IPS-15b (cell line): ENCODE data around the gene RSPH1.

Experiments
- H3K27me3 ChIP-seq: one replicate; pipeline ENCODE4 v1.6.1; 2013; ENCODE audit warnings: low read length; ENCODE audit not compliant: control insufficient read depth, insufficient read depth
- H3K36me3 ChIP-seq: one replicate; pipeline ENCODE4 v1.6.1; 2013; ENCODE audit warnings: low read length; ENCODE audit not compliant: control insufficient read depth, insufficient read depth
- H3K4me1 ChIP-seq: one replicate; pipeline ENCODE4 v1.6.1; 2013; ENCODE audit warnings: mild to moderate bottlenecking, low read length; ENCODE audit not compliant: control insufficient read depth, insufficient read depth
- H3K4me3 ChIP-seq: one replicate; pipeline ENCODE4 v1.5.1; 2013; ENCODE audit warnings: low read depth, low read length
- H3K9ac ChIP-seq: one replicate; pipeline ENCODE4 v1.6.1; 2013; ENCODE audit warnings: low read depth, mild to moderate bottlenecking, low read length
- H3K9me3 ChIP-seq: one replicate; pipeline ENCODE4 v1.6.1; 2013; ENCODE audit warnings: mild to moderate bottlenecking, low read length; ENCODE audit not compliant: control insufficient read depth, insufficient read depth

Gene RSPH1

DNA sequence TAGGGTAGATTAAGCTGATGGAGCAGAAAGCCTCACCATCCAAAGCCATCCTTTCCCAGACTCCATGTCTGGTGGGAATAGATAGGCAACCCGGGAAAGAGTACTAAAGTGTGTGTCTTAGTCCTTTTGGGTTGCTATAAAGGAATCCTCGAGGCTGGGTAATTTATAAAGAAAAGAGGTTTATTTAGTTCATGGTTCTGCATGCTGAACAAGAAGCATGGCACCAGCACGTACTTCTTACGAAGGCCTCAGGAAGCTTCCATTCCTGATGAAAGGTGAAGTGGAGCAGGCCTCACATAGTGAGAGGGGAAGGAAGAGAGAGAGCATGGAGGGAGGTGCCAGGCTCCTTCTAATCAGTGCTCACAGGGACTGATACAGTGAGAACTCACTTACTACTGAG, 11.4 kb upstream of the RSPH1 start:
- H3K27me3 ChIP-seq: peaks cover 2% of the 10 kb centered on the region
- H3K36me3 ChIP-seq: no peaks in the 10 kb centered on the region
- H3K9me3 ChIP-seq: no peaks in the 10 kb centered on the region
- H3K4me1 ChIP-seq: no peaks in the 10 kb centered on the region
- H3K9ac ChIP-seq: no peak overlapping the region
- no peak overlapping the region for H3K4me3 ChIP-seq

DNA sequence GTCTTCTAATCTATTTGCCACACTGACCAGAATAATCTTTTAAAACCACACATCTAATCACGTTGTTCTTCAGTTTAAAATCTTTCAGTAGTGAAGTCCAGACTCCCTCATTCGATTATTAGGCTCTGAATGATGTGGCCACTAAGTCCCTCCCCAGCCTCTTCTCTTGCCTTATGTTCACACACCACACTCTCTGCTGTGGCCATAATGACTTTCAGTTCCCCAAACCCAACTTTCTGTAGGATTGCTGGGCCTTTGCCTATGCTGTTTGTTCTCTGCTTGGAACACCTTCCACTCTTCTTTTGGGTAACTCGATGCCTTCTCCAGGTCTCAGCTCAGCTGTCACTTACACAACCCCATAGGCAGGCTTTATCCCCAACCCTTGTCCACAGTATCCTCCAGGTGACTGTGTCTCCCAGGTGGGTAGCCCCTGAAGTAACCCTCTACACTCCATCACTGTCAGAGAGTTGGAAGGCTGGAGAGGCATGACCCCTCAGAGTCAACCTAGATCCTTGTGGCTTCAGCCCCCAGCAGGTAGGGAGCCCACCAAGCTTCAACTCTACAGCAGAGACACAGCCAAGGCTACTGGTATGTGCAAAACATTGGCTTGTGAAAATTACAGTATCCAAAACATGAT, 9.2 kb upstream of the RSPH1 start:
- Histone ChIP-seq H3K27me3 (no peaks in the 10 kb centered on the region), H3K4me3 (no peak overlapping the region), H3K9me3 (no peaks in the 10 kb centered on the region), H3K9ac (no peak overlapping the region), H3K4me1 (no peaks in the 10 kb centered on the region), H3K36me3 (no peaks in the 10 kb centered on the region)

DNA sequence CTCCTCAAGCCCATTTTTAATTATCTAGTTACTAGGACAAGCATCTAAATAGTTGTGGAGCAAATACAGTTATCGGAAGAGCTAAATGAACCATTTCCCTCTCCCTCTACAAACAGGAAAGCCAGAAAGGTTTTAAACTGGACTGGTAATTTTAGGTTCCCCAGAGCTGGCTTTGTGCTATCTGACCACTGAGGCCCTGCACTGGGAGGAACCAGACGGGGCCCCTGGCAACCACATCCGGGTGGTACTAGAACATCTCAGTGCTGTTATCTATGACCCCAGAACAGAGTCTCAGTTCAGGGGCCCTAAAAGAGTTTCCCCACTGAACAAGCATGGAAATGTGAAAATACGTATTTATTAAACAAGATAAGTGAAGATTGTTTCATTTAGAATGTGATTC, 7.7 kb upstream of the RSPH1 start:
- H3K27me3 ChIP-seq: no peaks in the 10 kb centered on the region
- no peaks in the 10 kb centered on the region for H3K4me1 ChIP-seq
- H3K4me3 ChIP-seq: no peak overlapping the region
- H3K9me3 ChIP-seq: no peaks in the 10 kb centered on the region
- no peak overlapping the region for H3K9ac ChIP-seq
- no peaks in the 10 kb centered on the region for H3K36me3 ChIP-seq

DNA sequence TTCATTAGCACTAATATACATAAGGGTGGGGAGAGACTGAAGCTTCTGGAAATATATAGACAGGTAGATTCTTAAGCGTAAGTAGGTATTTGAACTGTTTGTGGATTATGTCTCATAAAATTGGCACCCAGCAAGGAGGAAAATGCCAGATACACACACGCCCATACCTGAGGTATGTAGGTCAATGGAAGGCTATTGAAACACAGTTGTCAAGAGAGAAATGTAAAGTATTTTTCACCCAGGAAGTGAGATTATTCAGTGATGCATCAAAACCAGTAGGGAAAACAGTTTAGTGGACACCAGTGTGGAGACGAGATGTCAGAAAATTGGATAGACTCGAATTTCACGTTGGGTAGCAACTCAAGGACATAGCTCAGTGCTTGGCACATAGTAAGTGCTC, 4.7 kb upstream of the RSPH1 start:
- H3K36me3 ChIP-seq: no peaks in the 10 kb centered on the region
- H3K27me3 ChIP-seq: no peaks in the 10 kb centered on the region
- no peak overlapping the region for H3K4me3 ChIP-seq
- H3K9me3 ChIP-seq: no peaks in the 10 kb centered on the region
- H3K4me1 ChIP-seq: no peaks in the 10 kb centered on the region
- H3K9ac ChIP-seq: no peak overlapping the region

DNA sequence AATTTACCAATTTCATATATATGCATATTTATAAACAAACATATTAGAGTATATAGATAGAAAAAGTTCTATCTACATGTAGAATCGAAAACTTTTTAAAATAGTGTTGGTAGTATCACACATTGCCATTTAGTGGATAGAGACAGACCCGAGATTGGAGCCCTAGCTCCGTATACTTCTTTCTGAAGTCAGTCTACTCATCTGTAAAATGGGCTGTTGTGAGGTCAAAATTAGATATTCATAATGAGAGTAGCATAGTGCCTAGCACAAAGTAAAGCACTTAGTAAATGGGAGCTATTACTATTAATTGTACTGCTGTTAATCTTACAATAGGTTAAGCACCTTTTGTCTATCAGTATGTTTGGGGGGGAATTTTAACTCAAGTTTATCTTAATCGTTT, 4.2 kb upstream of the RSPH1 start:
- no peaks in the 10 kb centered on the region for H3K36me3 ChIP-seq
- no peaks in the 10 kb centered on the region for H3K4me1 ChIP-seq
- no peak overlapping the region for H3K4me3 ChIP-seq
- peaks cover 3% of the 10 kb centered on the region for H3K27me3 ChIP-seq
- H3K9ac ChIP-seq: no peak overlapping the region
- H3K9me3 ChIP-seq: no peaks in the 10 kb centered on the region

DNA sequence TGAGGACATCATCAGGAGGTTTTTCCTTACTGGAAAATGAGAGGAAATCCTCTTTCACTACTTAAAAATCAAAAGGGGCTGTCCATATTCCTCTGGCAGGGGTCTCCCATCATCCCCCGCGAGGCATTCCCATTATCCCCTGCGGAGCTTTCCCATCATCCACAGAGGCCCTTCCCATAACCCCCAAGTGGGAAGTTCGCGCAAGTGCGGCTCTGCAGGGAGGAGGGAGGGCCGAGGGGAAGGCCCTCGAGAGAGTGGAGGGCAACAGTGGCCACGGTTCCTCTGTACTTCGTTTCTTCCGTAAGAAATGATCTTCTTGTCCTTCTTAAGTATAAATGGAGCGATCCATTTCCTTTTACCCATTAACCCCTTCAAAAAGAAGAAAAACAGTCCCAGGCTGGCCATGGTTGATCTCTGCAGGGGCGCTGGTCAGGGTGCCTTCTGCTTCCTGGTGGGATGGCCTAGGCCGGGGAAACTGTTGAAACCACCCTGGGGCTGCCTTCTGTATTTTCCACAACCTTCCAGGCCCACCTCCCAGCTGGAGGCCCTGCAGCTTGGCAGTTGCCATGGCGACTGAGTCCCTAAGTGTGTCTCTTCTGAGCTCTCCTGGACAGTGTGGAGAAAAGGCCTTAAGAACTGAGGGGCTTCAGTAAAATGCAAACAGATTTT, 3.6 kb upstream of the RSPH1 start:
- no peak overlapping the region for H3K9ac ChIP-seq

DNA sequence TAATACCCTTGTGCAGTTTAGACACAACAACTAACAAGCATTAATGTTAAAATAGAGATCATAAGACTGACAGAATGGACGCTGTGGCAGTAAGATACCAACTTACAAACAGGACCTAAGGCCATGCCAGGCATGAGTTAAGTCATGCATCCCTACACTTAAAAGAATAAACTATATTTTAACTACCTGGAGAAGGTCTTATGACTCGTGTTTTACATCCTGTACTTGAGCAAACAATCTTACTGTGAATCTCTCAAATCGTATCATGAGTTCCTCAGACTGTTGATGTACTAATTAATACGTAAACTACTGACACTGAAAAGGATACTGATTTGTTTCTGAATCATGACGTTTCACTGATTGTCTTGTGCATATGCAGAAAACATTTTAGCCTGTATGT, 2.0 kb upstream of the RSPH1 start:
- peaks cover 7% of the 10 kb centered on the region for H3K27me3 ChIP-seq
- no peak overlapping the region for H3K9ac ChIP-seq
- peaks cover 5% of the 10 kb centered on the region for H3K4me1 ChIP-seq
- no peaks in the 10 kb centered on the region for H3K36me3 ChIP-seq
- no peak overlapping the region for H3K4me3 ChIP-seq
- H3K9me3 ChIP-seq: no peaks in the 10 kb centered on the region

More for the DNA sequence above, 3.6 kb upstream of the RSPH1 start:
- no peaks in the 10 kb centered on the region for H3K36me3 ChIP-seq
- no peaks in the 10 kb centered on the region for H3K9me3 ChIP-seq
- no peak overlapping the region for H3K4me3 ChIP-seq
- peaks cover 7% of the 10 kb centered on the region for H3K27me3 ChIP-seq
- no peaks in the 10 kb centered on the region for H3K4me1 ChIP-seq

DNA sequence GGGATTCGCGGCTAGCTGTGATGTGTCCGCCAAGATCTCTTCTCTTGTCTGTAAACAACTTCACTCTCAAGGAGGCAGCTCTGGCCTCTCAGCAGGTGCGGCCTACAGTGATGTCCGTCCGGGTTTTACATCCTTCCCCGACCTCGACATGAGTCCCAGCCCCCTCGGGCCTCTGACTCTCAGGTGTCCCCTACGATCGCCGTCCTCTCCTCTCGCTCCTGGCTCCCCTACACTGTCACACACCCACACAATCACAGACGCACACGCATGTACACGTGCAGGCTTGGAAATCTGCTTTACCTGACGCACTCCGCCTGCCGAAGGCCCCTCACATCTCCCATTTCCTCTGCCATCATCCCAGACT, 797 bp upstream of the RSPH1 start:
- Histone ChIP-seq H3K4me3 (peak overlapping the region; percentile 82), H3K36me3 (no peaks in the 10 kb centered on the region), H3K9me3 (no peaks in the 10 kb centered on the region), H3K9ac (peak overlapping the region; percentile 17), H3K4me1 (peaks cover 6% of the 10 kb centered on the region), H3K27me3 (peaks cover 7% of the 10 kb centered on the region)

DNA sequence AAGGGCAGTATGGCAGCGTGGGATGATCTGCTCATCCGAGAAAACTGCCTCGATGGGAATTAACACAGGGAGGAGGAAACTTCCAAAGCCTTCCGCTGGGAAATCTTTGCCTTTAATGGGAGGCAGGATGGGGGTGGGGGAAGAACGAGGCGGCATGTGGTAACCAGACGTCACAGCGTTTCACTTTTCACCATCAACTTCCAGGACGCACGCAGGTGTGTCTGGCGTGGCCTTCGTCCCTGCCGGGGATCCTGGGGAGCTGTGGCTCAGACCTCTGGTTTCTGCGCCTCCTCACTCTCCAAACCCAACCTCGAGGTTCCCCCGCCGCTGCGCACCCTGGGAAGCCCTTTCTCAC, 282 bp downstream of the RSPH1 start:
- H3K9ac ChIP-seq: no peak overlapping the region
- H3K4me1 ChIP-seq: peaks cover 6% of the 10 kb centered on the region
- peak overlapping the region; percentile 87 for H3K4me3 ChIP-seq
- H3K9me3 ChIP-seq: no peaks in the 10 kb centered on the region
- H3K27me3 ChIP-seq: peaks cover 7% of the 10 kb centered on the region
- no peaks in the 10 kb centered on the region for H3K36me3 ChIP-seq

DNA sequence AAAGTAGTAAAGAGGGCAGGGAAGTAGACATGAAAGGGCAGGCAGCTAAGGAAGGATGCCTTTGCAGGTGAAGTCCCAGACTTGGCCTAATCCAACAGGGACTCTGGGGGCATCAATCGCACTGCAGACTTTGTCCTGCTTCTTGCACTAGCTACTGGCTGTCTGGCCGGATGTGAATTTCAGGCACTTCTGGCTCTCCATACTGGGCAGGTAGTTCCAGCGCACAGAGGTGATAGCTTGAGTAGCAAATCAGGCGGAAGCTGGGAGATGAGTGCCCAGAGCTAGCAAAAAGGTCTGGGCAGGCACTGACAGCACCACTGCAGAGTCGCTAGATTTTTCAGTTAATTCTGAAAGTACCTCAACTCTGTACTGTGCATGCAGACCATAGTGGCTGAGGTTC, 997 bp downstream of the RSPH1 start:
- H3K27me3 ChIP-seq: peaks cover 7% of the 10 kb centered on the region
- no peaks in the 10 kb centered on the region for H3K9me3 ChIP-seq
- H3K4me1 ChIP-seq: peaks cover 6% of the 10 kb centered on the region
- H3K4me3 ChIP-seq: peak overlapping the region; percentile 87
- H3K9ac ChIP-seq: no peak overlapping the region
- no peaks in the 10 kb centered on the region for H3K36me3 ChIP-seq

DNA sequence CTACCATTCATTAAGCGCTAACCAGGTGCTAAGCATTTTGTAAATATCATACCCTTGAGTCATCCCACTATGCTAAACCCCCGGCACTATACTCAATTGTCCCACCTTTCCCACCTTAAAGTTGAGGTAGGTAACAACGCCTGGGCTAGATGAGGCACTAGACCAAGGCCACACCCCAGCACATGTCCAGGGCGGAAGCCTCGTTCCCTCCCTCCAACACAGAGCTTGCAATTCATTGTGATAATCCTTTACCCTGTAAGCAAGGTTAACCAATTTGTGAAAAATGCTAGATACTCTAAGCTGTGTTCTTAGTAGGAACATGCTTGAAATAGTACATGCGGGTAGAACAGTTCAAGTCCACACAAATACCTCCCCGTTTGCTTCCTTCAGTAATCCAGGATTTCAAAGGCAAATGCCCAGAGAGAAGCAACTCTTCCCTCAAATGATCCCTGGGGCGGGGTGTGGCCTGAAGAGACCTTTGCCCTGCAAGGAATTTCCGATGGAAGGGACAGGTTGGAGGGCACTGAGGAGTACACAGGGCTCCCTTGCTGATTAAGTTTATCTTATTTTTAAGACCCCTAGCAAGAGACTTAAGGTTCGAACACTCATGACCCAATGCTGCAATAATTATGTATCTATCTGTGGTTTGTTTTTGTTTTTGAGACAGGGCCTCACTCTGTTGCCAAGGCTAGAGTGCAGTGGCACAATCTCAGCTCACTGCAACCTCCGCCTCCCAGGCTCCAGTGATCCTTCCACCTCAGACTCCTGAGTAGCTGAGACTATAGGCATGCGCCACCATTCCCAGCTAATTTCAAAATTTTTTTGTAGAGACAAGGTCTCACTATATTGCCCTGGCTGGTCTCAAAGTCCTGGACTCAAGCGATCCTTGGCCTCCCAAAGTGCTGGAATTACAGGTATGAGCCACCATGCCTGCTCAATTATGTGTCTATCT, 2.6 kb downstream of the RSPH1 start:
- H3K9ac ChIP-seq: no peak overlapping the region
- H3K9me3 ChIP-seq: no peaks in the 10 kb centered on the region
- H3K4me3 ChIP-seq: no peak overlapping the region
- H3K36me3 ChIP-seq: no peaks in the 10 kb centered on the region
- H3K27me3 ChIP-seq: peaks cover 7% of the 10 kb centered on the region
- peaks cover 6% of the 10 kb centered on the region for H3K4me1 ChIP-seq

DNA sequence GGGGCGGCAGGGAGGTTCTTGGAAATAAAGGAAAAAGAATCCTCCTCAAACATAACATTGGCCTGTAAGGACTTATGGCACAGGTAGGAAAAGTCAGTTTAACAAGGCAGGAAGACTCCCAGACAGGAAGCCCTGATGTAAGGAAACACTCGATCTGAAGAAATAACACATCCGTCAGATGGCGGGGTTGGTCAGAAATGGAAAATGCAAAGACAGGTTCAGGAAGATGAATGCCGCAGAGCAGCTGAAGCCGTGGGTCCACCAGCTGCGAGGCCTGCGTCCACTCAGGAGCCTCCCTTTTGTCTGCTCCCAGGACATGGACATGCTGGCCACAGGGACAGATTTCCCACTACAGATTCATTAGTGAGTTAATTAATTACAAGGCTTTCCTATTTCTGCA, 3.8 kb downstream of the RSPH1 start:
- Histone ChIP-seq H3K36me3 (no peaks in the 10 kb centered on the region), H3K27me3 (peaks cover 7% of the 10 kb centered on the region), H3K9me3 (no peaks in the 10 kb centered on the region), H3K9ac (no peak overlapping the region), H3K4me1 (peaks cover 6% of the 10 kb centered on the region), H3K4me3 (no peak overlapping the region)
